AG09309 (cell line): Measurements from ENCODE around the gene KIF2A.

ENCODE experiments used
- DNase-seq: peaks from one replicate; pipeline ENCODE4 v3.0.0-alpha.2; 2010; ENCODE audit warnings: low read depth
- H3K4me3 ChIP-seq: 2 replicates; pipeline ENCODE4 v1.5.1; 2011; ENCODE audit warnings: mild to moderate bottlenecking, low read depth, low read length, moderate library complexity; ENCODE audit not compliant: control insufficient read depth
- TF ChIP-seq, protein P1 (sequence below): IDR thresholded peaks from 2 replicates; pipeline ENCODE4 v1.5.1; 2011; ENCODE audit warnings: mild to moderate bottlenecking, low read depth, low read length, inconsistent platforms; ENCODE audit not compliant: insufficient read depth, control insufficient read depth; ENCODE audit errors: missing control alignments

The KIF2A gene

GRCh38 chr5:62421414-62421813, 115.4 kb downstream of the KIF2A start:
- DNase-seq, result no peak
- TF ChIP-seq, protein P1, sequence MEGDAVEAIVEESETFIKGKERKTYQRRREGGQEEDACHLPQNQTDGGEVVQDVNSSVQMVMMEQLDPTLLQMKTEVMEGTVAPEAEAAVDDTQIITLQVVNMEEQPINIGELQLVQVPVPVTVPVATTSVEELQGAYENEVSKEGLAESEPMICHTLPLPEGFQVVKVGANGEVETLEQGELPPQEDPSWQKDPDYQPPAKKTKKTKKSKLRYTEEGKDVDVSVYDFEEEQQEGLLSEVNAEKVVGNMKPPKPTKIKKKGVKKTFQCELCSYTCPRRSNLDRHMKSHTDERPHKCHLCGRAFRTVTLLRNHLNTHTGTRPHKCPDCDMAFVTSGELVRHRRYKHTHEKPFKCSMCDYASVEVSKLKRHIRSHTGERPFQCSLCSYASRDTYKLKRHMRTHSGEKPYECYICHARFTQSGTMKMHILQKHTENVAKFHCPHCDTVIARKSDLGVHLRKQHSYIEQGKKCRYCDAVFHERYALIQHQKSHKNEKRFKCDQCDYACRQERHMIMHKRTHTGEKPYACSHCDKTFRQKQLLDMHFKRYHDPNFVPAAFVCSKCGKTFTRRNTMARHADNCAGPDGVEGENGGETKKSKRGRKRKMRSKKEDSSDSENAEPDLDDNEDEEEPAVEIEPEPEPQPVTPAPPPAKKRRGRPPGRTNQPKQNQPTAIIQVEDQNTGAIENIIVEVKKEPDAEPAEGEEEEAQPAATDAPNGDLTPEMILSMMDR, result no peak
- no peak overlapping the region for H3K4me3 ChIP-seq

DNA sequence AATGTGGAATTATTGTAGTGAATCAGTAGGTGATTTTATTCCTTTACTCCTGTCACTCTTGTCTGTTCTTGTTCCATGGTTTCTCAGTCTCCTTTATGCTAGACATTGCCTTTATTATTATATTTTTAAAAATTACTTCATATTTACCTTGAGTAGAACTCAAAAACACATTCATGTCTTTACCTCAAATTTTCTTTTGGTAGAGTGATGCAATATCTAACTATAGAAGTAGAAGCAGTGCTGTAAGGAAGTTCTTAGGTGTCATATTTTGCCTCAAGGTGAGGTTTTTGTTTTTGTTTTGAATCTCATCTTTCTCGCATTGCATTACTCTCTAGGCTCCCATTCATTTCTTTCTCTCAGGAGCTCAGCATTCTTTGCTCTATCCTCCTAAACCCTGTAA, 118.8 kb downstream of the KIF2A start:
- TF ChIP-seq, protein P1, result no peak
- H3K4me3 ChIP-seq, result no peak overlapping the region
- no peak for DNase-seq

- H3K4me3 ChIP-seq, result no peak overlapping the region
- TF ChIP-seq, protein P1, result no peak
- DNase-seq, result no peak
Observed at GRCh38 chr5:62431735-62432620, 126.0 kb downstream of the KIF2A start.

DNA sequence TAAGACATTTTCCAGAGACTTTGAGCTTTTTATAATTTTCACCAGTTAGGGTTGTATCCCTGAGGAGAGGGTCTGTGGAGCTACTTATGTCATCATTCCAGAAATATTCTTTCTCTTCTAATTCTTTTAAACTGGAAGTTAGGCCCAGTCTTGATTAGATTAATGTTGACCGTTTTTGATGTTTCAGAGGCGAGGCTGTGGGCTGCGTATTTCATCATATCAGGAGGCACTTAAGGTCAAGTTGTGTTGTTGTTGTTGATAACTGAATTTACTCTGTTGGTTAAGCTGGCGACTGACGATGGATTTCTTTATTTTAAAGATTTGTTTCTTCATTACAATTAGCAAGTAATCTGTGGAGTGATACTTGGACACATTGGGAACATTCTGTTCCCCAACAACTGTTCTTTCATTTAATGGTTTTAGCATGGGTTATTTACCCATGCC, 126.6 kb downstream of the KIF2A start:
- TF ChIP-seq, protein P1, result no peak
- DNase-seq, result no peak
- H3K4me3 ChIP-seq, result no peak overlapping the region
